ENCODE results near the gene HIGD1A. TPM values are rescaled to one million over a fixed set of nuclear protein-coding genes. Genes with fewer than 3 reads are reported as not detected.

HIGD1A gene
- polyA plus RNA-seq, 1 donor from 2014 or later = 350 TPM

DNA sequence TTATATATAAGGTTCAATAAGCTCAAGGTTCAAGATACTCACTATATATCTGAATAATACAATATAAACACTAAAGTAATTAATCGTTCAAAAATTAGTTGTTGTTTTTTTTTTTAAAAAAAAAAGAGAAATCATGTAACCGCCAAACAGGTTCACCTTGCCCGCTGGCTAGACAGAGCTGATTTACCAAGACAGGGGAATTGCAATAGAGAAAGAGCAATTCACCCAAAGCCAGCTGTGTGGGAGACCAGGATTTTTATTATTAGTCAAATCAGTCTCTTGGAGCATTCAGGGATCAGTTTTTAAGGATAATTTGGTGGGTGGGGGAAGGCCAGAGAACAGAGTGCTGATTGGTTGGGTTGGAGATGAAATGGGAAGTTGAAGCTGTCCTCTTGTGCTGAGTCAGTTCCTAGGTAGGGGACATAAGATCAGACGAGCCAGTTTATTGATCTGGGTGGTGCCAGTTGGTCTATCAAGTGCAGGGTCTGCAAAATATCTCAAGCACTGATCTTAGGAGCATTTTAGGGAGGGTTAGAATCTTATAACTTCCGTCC is 7.9 kb downstream of the HIGD1A start:
- Histone ChIP-seq H4K20me1 (ENCODE audit: insufficient read depth) (no peaks in the 10 kb centered on the region), H2AFZ (ENCODE audit: low read depth, low read length) (no peak overlapping the region), H3K36me3 (ENCODE audit: insufficient read depth, low read length) (no peaks in the 10 kb centered on the region), H3K9ac (ENCODE audit: low read length) (no peak overlapping the region), H3K27me3 (ENCODE audit: insufficient read depth, low read depth, low read length) (no peaks in the 10 kb centered on the region), H3K9me2 (ENCODE audit: insufficient read depth, low read length) (no peaks in the 10 kb centered on the region), H3K4me2 (ENCODE audit: low read length) (no peak overlapping the region), H3K9me3 (ENCODE audit: low read length) (no peaks in the 10 kb centered on the region), H3K79me2 (replicated peaks; ENCODE audit: insufficient read depth, low read length) (peaks cover 46% of the 10 kb centered on the region), H3K4me3 (ENCODE audit: low read length) (no peak overlapping the region), H3K27ac (ENCODE audit: low read length) (no peak overlapping the region), H3F3A (ENCODE audit: insufficient read depth, low read length, poor library complexity, severe bottlenecking) (no peaks in the 10 kb centered on the region)
- no peak for TF ChIP-seq EP300 (conservative IDR thresholded peaks at IDR 0.05; ENCODE audit: poor library complexity, severe bottlenecking)
- TF ChIP-seq RAD21 (conservative IDR thresholded peaks at IDR 0.05) = no peak
- TF ChIP-seq POLR2AphosphoS5 (IDR thresholded peaks at IDR 0.05) = no peak
- no peak for TF ChIP-seq TAF1 (IDR thresholded peaks at IDR 0.05; ENCODE audit: low read depth)

- no peak overlapping the region for H3K4me3 ChIP-seq (ENCODE audit: low read length)
- no peaks in the 10 kb centered on the region for H4K20me1 ChIP-seq (ENCODE audit: insufficient read depth)
- no peaks in the 10 kb centered on the region for H3K9me2 ChIP-seq (ENCODE audit: insufficient read depth, low read length)
- H2AFZ ChIP-seq (ENCODE audit: low read depth, low read length) = no peak overlapping the region
- no peaks in the 10 kb centered on the region for H3K27me3 ChIP-seq (ENCODE audit: insufficient read depth, low read depth, low read length)
- no peaks in the 10 kb centered on the region for H3F3A ChIP-seq (ENCODE audit: insufficient read depth, low read length, poor library complexity, severe bottlenecking)
- no peaks in the 10 kb centered on the region for H3K36me3 ChIP-seq (ENCODE audit: insufficient read depth, low read length)
- no peaks in the 10 kb centered on the region for H3K9me3 ChIP-seq (ENCODE audit: low read length)
- no peak overlapping the region for H3K27ac ChIP-seq (ENCODE audit: low read length)
- H3K4me2 ChIP-seq (ENCODE audit: low read length) = no peak overlapping the region
- H3K9ac ChIP-seq (ENCODE audit: low read length) = no peak overlapping the region
- peaks cover 39% of the 10 kb centered on the region for H3K79me2 ChIP-seq (replicated peaks; ENCODE audit: insufficient read depth, low read length)
- no peak for TF ChIP-seq POLR2AphosphoS5 (IDR thresholded peaks at IDR 0.05)
- no peak for TF ChIP-seq SMC3 (conservative IDR thresholded peaks at IDR 0.05; ENCODE audit: poor library complexity)
These were observed 8.6 kb downstream of the HIGD1A start for GRCh38 chr3:42795621-42796181.

DNA sequence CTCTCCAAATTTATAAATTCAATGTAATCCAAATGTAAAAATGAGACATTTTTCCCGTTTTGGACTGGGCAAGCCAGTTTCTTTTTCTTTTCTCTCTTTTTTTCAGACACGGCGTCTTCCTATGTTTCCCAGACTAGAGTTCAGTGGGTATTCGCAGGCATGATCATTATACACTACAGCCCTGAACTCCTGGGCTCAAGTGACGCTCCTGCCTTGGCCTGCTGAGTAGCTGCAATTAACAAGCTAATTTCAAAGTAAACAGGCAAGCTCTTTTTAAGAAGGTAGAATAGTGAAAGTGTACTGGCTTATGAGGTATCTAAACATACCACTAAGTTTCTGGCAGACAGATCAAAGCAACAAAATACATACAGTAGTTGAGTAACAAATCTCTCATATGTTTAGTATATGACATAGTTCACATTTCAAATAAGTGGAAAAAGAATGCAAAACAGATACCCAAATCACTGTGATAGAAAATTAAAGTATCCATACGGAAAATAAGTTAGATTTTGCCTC is 13.5 kb downstream of the HIGD1A start:
- peaks cover 4% of the 10 kb centered on the region for H3K36me3 ChIP-seq (ENCODE audit: insufficient read depth, low read length)
- H3K4me2 ChIP-seq (ENCODE audit: low read length) = no peak overlapping the region
- no peak for TF ChIP-seq EP300 (conservative IDR thresholded peaks at IDR 0.05; ENCODE audit: poor library complexity, severe bottlenecking)
- no peak for TF ChIP-seq REST (IDR thresholded peaks at IDR 0.05; ENCODE audit: borderline replicate concordance)
- TF ChIP-seq EZH2 (IDR thresholded peaks at IDR 0.05; ENCODE audit: borderline replicate concordance, insufficient read depth, low read length, poor library complexity, severe bottlenecking) = no peak
- TF ChIP-seq TAF1 (IDR thresholded peaks at IDR 0.05; ENCODE audit: low read depth) = no peak
- TF ChIP-seq, protein P1, sequence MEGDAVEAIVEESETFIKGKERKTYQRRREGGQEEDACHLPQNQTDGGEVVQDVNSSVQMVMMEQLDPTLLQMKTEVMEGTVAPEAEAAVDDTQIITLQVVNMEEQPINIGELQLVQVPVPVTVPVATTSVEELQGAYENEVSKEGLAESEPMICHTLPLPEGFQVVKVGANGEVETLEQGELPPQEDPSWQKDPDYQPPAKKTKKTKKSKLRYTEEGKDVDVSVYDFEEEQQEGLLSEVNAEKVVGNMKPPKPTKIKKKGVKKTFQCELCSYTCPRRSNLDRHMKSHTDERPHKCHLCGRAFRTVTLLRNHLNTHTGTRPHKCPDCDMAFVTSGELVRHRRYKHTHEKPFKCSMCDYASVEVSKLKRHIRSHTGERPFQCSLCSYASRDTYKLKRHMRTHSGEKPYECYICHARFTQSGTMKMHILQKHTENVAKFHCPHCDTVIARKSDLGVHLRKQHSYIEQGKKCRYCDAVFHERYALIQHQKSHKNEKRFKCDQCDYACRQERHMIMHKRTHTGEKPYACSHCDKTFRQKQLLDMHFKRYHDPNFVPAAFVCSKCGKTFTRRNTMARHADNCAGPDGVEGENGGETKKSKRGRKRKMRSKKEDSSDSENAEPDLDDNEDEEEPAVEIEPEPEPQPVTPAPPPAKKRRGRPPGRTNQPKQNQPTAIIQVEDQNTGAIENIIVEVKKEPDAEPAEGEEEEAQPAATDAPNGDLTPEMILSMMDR (IDR thresholded peaks at IDR 0.05; ENCODE audit: poor library complexity, severe bottlenecking) = no peak
- no peaks in the 10 kb centered on the region for H3K27me3 ChIP-seq (ENCODE audit: insufficient read depth, low read depth, low read length)
- H3F3A ChIP-seq (ENCODE audit: insufficient read depth, low read length, poor library complexity, severe bottlenecking) = no peaks in the 10 kb centered on the region
- peaks cover 32% of the 10 kb centered on the region for H3K79me2 ChIP-seq (replicated peaks; ENCODE audit: insufficient read depth, low read length)
- no peak overlapping the region for H3K27ac ChIP-seq (ENCODE audit: low read length)
- H2AFZ ChIP-seq (ENCODE audit: low read depth, low read length) = no peak overlapping the region
- no peak overlapping the region for H3K4me3 ChIP-seq (ENCODE audit: low read length)
- H3K9me2 ChIP-seq (ENCODE audit: insufficient read depth, low read length) = no peaks in the 10 kb centered on the region
- H3K9ac ChIP-seq (ENCODE audit: low read length) = no peak overlapping the region
- no peaks in the 10 kb centered on the region for H4K20me1 ChIP-seq (ENCODE audit: insufficient read depth)
- H3K9me3 ChIP-seq (ENCODE audit: low read length) = no peaks in the 10 kb centered on the region

Measured in neural cell (in vitro differentiated cells).